Measurements from ENCODE around the gene ERBB4. TPM values are rescaled to one million over a fixed set of nuclear protein-coding genes. Genes with fewer than 3 reads are reported as not detected.

Gene ERBB4
- total RNA-seq, 8 experiments from 2014 or later: 0.14 to 27.9 (median 7.9) TPM

- peak in 2 of 8 experiments; percentile 33 to 73 for ATAC-seq (replicated peaks in 6 of 8)
- in situ Hi-C loops (cut with MboI; ENCODE audit: low pct_unique_long_range_greater_than_20kb in 2 of 9, low sequenced_read_pairs in 9 of 9, unreplicated experiment in 9 of 9): no loop called here
- WGBS, 10 experiments: 0 to 100% (median 38%) methylated on average over 1 to 6 of the region's 6 CpGs; no CpG with 5 or more reads in 1 of the 10 experiments
Measured at GRCh38 chr2:211454679-211455078, 1083.9 kb downstream of the ERBB4 start.

DNA sequence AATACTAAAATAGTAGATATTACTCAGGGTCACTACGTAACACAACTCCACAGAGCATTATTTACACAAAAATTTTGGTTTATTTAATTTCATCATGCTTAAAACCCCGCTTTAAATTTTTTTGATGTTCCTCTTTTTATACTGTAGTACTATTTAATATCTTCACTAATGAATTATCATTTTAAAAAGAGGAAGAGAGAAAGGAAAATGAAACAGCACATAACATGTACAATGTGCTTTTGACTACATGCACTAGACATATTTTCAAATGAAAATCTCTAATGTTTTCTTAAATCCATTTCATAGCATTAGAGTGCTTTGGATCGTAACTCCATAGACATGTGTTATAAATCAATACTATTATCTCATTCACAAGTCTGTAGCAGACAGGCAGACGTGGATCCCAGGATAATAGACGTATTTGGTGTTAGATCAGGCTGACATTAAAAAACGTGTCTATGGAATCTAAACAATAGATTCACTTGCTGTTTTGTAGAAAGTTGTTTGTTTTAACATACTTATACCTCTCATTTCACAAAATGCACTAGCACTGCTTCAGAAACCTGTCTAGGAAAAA is 1085.2 kb downstream of the ERBB4 start:
- peaks cover 8 to 26% of the 10 kb centered on the region in 2 donors for H3K4me1 ChIP-seq (replicated peaks in 1 of 2)
- peak in 4 of 8 experiments; percentile 41 to 57 (median 52) for ATAC-seq (replicated peaks in 6 of 8)
- 17 to 100% (median 53%) methylated on average over 2 to 6 of the region's 6 CpGs for WGBS, 10 experiments
- no peak overlapping the region for H3K4me3 ChIP-seq
- no peak overlapping the region for H3K27ac ChIP-seq
- in situ Hi-C loops (cut with MboI; ENCODE audit: low pct_unique_long_range_greater_than_20kb in 2 of 9, low sequenced_read_pairs in 9 of 9, unreplicated experiment in 9 of 9): no loop called here

More at GRCh38 chr2:211454679-211455078, 1083.9 kb downstream of the ERBB4 start:
- Histone ChIP-seq H3K4me1 (replicated peaks in 1 of 2) (peaks cover 8 to 26% of the 10 kb centered on the region in 2 donors), H3K27ac (no peak overlapping the region), H3K4me3 (no peak overlapping the region)

- WGBS, 10 experiments: 12 to 100% (median 83%) methylated on average over 1 to 2 of the region's 2 CpGs; no CpG with 5 or more reads in 1 of the 10 experiments
- H3K4me3 ChIP-seq: no peak overlapping the region
- H3K4me1 ChIP-seq (replicated peaks in 1 of 2): peaks cover 8 to 19% of the 10 kb centered on the region in 2 donors
- ATAC-seq (replicated peaks in 6 of 8): no peak
- no peak overlapping the region for H3K27ac ChIP-seq
- in situ Hi-C loops (cut with MboI; ENCODE audit: low pct_unique_long_range_greater_than_20kb in 2 of 9, low sequenced_read_pairs in 9 of 9, unreplicated experiment in 9 of 9): no loop called here
Measured at GRCh38 chr2:211451642-211452041, 1087.0 kb downstream of the ERBB4 start.

DNA sequence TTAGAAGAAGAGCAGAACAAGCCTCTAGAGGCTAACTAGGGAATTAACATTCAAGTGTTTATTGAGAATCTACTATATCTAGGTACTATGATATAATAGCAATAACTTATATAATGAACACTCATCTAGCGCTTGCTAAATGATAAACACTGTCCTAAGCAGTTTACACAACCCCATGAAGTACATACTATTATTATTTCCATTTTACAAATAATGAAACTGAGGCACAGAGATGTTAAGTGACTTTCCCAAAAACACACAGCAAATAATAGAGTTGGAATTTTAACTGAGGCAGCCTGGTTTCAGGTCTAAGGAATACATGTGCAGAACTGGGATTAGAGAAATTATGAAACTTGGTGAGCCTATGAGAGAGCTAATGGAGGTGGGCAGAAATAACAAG is 1088.8 kb downstream of the ERBB4 start:
- Histone ChIP-seq H3K4me3 (no peak overlapping the region), H3K4me1 (replicated peaks in 1 of 2) (peaks cover 5 to 11% of the 10 kb centered on the region in 2 donors), H3K27ac (no peak overlapping the region)
- no peak for ATAC-seq (replicated peaks in 6 of 8)
- in situ Hi-C loops (cut with MboI; ENCODE audit: low pct_unique_long_range_greater_than_20kb in 2 of 9, low sequenced_read_pairs in 9 of 9, unreplicated experiment in 9 of 9): no loop called here
- 0 to 100% (median 95%) methylated on average over 1 of the region's 1 CpG; no CpG with 5 or more reads in 2 of the 10 experiments for WGBS, 10 experiments

- ATAC-seq (replicated peaks in 6 of 8): peak in 3 of 8 experiments; percentile 46 to 84 (median 63)
- H3K4me3 ChIP-seq: no peak overlapping the region
- H3K27ac ChIP-seq: no peak overlapping the region
- in situ Hi-C loops (cut with MboI; ENCODE audit: low pct_unique_long_range_greater_than_20kb in 2 of 9, low sequenced_read_pairs in 9 of 9, unreplicated experiment in 9 of 9): no loop called here
- WGBS, 10 experiments: 0 to 100% (median 86%) methylated on average over 1 of the region's 1 CpG; no CpG with 5 or more reads in 1 of the 10 experiments
- no peaks in the 10 kb centered on the region for H3K4me1 ChIP-seq (replicated peaks in 1 of 2)
Measured at GRCh38 chr2:211447548-211447947, 1091.1 kb downstream of the ERBB4 start.

DNA sequence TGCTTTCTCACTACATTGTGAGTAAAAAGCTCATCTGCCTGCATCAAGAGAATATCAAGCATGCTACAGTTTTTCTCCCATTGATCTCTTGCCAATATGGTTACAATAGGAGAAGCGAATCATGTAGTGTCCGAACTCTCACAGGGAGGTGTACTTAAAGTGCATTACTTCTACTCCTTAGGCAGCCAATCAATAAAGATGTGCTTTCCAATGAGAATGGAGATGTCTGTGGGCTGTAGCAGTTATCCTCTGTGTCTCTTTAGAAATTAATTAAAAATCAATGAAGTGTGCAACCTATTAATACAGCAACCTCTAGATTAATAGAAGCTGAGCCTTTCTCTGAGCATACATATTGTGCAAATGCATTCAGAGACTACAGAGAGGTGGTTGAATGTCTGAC is 1098.5 kb downstream of the ERBB4 start:
- in situ Hi-C loops (cut with MboI; ENCODE audit: low pct_unique_long_range_greater_than_20kb in 2 of 9, low sequenced_read_pairs in 9 of 9, unreplicated experiment in 9 of 9): no loop called here
- peak in 2 of 8 experiments; percentile 15 to 70 for ATAC-seq (replicated peaks in 6 of 8)
- H3K4me1 ChIP-seq (replicated peaks in 1 of 2): peaks cover 0 to 12% of the 10 kb centered on the region in 2 donors
- H3K4me3 ChIP-seq: no peak overlapping the region
- WGBS, 10 experiments: 5 to 86% (median 73%) methylated on average over 1 to 2 of the region's 2 CpGs; no CpG with 5 or more reads in 4 of the 10 experiments
- no peak overlapping the region for H3K27ac ChIP-seq

- in situ Hi-C loops (cut with MboI; ENCODE audit: low pct_unique_long_range_greater_than_20kb in 2 of 9, low sequenced_read_pairs in 9 of 9, unreplicated experiment in 9 of 9): no loop called here
- Histone ChIP-seq H3K4me3 (no peak overlapping the region), H3K4me1 (replicated peaks in 1 of 2) (peaks cover 0 to 12% of the 10 kb centered on the region in 2 donors), H3K27ac (no peak overlapping the region)
- 7 to 94% (median 67%) methylated on average over 1 to 2 of the region's 2 CpGs; no CpG with 5 or more reads in 5 of the 10 experiments for WGBS, 10 experiments
- ATAC-seq (replicated peaks in 6 of 8): no peak
Measured at GRCh38 chr2:211439011-211439410, 1099.6 kb downstream of the ERBB4 start.

- in situ Hi-C loops (cut with MboI; ENCODE audit: low pct_unique_long_range_greater_than_20kb in 2 of 9, low sequenced_read_pairs in 9 of 9, unreplicated experiment in 9 of 9): no loop called here
- H3K4me1 ChIP-seq (replicated peaks in 1 of 2): peaks cover 0 to 12% of the 10 kb centered on the region in 2 donors
- no peak overlapping the region for H3K4me3 ChIP-seq
- ATAC-seq (replicated peaks in 6 of 8): no peak
- WGBS, 10 experiments: 2 to 100% (median 84%) methylated on average over 1 to 5 of the region's 5 CpGs
- H3K27ac ChIP-seq: no peak overlapping the region
Measured at GRCh38 chr2:211437396-211437795, 1101.2 kb downstream of the ERBB4 start.

GRCh38 chr2:211436182-211436581 is 1102.4 kb downstream of the ERBB4 start:
- WGBS, 10 experiments: 0 to 100% (median 86%) methylated on average over 1 of the region's 1 CpG; no CpG with 5 or more reads in 3 of the 10 experiments
- ATAC-seq (replicated peaks in 6 of 8): no peak
- in situ Hi-C loops (cut with MboI; ENCODE audit: low pct_unique_long_range_greater_than_20kb in 2 of 9, low sequenced_read_pairs in 9 of 9, unreplicated experiment in 9 of 9): no loop called here

GRCh38 chr2:211435331-211435730 is 1103.3 kb downstream of the ERBB4 start:
- 11 to 100% (median 89%) methylated on average over 1 to 9 of the region's 9 CpGs for WGBS, 10 experiments

More at GRCh38 chr2:211436182-211436581, 1102.4 kb downstream of the ERBB4 start:
- peaks cover 0 to 12% of the 10 kb centered on the region in 2 donors for H3K4me1 ChIP-seq (replicated peaks in 1 of 2)
- H3K4me3 ChIP-seq: no peak overlapping the region
- H3K27ac ChIP-seq: no peak overlapping the region

GRCh38 chr2:211434773-211435172 is 1103.8 kb downstream of the ERBB4 start:
- 21 to 100% (median 89%) methylated on average over 1 to 3 of the region's 3 CpGs; no CpG with 5 or more reads in 1 of the 10 experiments for WGBS, 10 experiments
- H3K27ac ChIP-seq: no peak overlapping the region
- in situ Hi-C loops (cut with MboI; ENCODE audit: low pct_unique_long_range_greater_than_20kb in 2 of 9, low sequenced_read_pairs in 9 of 9, unreplicated experiment in 9 of 9): no loop called here

More at GRCh38 chr2:211435331-211435730, 1103.3 kb downstream of the ERBB4 start:
- in situ Hi-C loops (cut with MboI; ENCODE audit: low pct_unique_long_range_greater_than_20kb in 2 of 9, low sequenced_read_pairs in 9 of 9, unreplicated experiment in 9 of 9): no loop called here
- no peak for ATAC-seq (replicated peaks in 6 of 8)
- Histone ChIP-seq H3K4me1 (replicated peaks in 1 of 2) (peaks cover 0 to 12% of the 10 kb centered on the region in 2 donors), H3K4me3 (no peak overlapping the region), H3K27ac (no peak overlapping the region)

DNA sequence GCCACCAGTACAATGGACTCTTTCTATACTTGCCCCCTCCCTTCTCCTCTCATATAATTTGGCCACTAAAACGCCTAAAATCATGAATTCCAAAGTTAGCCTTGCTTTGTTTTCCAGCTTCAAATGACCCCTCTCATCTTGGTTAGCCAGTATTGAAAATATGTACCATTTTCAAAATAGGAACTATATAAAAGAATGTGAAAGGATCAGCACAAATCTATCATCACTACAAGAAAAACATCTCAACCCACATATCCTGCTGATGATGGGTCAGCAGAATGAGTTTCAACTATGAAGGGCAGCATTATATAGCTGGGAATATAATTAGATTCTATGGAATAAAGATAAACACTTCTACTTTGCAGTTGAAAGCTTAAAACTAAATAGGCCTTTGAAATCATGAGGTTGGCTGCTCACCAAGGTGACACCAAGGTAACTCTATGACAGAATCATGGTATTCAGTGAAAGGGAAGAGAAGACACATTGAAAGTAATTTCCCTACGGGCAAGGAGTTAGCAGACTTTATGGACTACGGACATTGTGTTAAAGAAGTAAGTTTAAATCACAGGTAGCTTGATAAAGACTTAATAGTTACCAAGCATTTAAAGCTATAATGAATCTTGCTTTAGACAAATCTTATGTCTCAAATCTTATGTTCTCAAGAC is 1109.2 kb downstream of the ERBB4 start:
- in situ Hi-C loops (cut with MboI; ENCODE audit: low pct_unique_long_range_greater_than_20kb in 2 of 9, low sequenced_read_pairs in 9 of 9, unreplicated experiment in 9 of 9): no loop called here
- Histone ChIP-seq H3K4me1 (replicated peaks in 1 of 2) (no peaks in the 10 kb centered on the region), H3K4me3 (no peak overlapping the region), H3K27ac (no peak overlapping the region)
- peak in 1 of 8 experiments; percentile 96 for ATAC-seq (replicated peaks in 6 of 8)
- 0 to 94% (median 76%) methylated on average over 1 to 3 of the region's 3 CpGs for WGBS, 10 experiments

More at GRCh38 chr2:211434773-211435172, 1103.8 kb downstream of the ERBB4 start:
- peak in 1 of 8 experiments; percentile 32 for ATAC-seq (replicated peaks in 6 of 8)
- Histone ChIP-seq H3K4me3 (no peak overlapping the region), H3K4me1 (replicated peaks in 1 of 2) (peaks cover 0 to 10% of the 10 kb centered on the region in 2 donors)

DNA sequence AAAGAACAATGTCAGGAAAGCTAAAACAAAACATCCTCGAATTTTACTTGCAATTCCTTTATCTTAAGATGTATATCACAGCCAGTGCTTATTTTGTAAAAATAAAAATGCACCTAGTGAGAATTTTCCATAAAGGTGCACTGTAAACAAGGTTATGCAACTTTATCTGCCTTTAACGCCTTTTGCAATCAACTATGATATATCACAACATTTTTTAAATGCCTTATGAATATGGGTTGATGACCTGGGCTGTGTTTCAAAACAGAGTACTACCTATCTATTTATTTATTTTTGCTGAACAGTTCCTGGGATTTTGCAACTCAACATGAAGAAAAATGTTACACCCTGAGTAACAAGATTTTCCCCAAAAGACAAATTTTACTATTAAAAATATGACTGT is 1112.4 kb downstream of the ERBB4 start:
- Histone ChIP-seq H3K4me1 (replicated peaks in 1 of 2) (peaks cover 0 to 6% of the 10 kb centered on the region in 2 donors), H3K4me3 (no peak overlapping the region), H3K27ac (no peak overlapping the region)
- in situ Hi-C loops (cut with MboI; ENCODE audit: low pct_unique_long_range_greater_than_20kb in 2 of 9, low sequenced_read_pairs in 9 of 9, unreplicated experiment in 9 of 9): no loop called here
- WGBS, 10 experiments: 4 to 94% (median 71%) methylated on average over 1 to 2 of the region's 2 CpGs
- no peak for ATAC-seq (replicated peaks in 6 of 8)
